Occipital lobe (tissue), 2 donors: ENCODE results near the gene JAK2. TPM values are rescaled to one million over a fixed set of nuclear protein-coding genes. Genes with fewer than 3 reads are reported as not detected.
"Not testable (repeated sequence)": the region's sequence is repeated elsewhere in the genome, so short reads cannot be mapped to it uniquely, and the experiment has no call there.

Experiments
- DNase-seq: peaks from one replicate; lab custom pipeline; 2025; lab: John Stamatoyannopoulos, UW
- total RNA-seq: library from RNA; depleted of rRNA; stranded (reverse); fragments of >200 nt; gene quantifications from one replicate; pipeline ENCODE4 v1.2.3, GENCODE V29; 2014

JAK2 gene
- total RNA-seq, 1 donor from 2014 or later: 40.1 TPM

DNA sequence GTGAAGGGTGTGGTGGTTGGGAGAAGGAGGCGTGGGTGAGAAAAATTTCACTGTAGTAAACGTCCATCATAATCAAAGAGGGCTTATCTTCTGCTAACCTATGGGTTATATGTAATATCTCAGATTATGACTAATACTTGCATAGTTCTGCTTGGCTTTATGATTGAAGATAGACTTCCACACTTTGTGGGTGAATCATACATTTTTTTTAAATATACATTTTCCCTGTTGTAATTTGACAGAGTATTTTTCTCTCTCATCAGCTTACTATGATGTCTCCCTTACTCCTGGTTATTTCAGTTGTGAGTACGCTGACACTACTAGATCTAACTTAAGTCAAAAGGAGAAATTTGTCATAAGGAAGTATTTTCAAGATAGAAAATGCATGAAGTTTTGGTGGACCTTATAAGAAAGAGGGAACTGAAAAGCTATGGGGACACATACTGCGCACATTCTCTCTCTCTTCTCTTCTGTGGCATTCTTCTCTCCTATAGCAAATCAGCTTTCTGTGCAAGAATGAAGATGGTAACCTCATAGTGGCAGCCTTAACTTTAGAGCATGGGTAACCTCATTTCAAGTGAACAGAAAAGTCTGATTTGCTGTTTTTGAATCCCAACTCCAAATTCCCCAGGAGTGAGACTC is 4.9 kb upstream of the JAK2 start:
- no peak for DNase-seq

DNA sequence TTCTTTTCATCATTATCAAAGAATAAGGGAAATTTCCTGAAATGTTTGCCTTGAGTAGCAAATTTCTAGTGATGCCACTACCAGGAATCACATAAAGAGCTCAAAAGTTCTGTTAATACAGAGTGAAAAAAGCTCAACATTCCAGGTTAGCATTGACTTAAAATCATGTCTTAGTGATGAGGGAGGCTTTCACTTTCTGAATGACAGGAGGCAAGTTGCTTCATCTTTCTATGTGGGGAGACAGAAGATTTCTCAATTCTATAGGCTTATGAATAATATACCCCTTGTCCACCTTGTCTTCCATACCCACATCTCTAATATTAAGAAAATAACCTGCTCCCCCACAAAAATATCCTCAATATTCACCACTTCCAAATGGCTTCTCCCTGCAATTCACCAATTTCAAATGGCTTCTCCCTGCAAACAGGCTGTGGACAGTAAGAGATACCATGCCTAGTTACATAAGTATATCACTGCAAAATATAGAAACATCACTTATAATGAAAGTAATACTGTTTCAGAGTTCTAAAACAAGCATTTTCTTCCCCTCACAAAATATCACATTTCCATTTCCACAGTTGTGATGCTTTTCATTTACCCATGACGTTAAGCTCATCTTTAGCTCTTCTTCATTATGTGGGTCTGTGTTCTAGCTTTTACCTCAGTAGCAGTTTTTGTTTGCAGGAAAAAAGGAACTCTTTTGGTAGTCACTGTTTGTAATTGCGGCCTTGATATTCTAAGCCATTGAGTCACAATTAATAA is 2.2 kb upstream of the JAK2 start:
- DNase-seq: no peak

DNA sequence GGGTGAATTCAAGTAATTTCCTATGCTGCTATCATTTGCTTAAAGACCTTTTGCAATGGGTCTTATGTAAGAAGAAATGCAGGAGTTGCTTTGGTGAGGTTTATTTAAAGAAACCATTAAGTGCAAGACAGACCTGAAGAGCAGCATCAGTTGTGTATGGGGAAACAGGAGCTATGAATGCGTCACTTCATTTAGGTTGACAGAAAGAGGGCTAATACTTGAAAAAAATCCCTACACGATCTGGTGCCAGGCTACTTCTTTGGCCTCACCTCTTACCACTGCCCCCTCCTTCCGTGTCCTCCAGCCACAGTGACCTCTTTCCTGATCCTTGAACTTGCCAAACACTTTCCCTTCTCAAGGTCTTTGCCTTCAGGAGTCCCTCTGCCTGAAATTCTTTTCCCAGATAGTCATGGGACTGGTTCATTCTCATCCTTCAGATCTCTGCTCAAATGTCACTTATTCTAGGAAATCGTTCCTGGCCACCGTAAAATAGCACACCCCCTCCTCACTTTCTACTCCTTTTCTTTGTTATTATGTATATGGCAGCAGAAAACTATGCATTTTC is 1.4 kb upstream of the JAK2 start:
- DNase-seq: no peak

- DNase-seq: no peak
Observed at GRCh38 chr9:4984171-4984620, 876 bp upstream of the JAK2 start.

DNA sequence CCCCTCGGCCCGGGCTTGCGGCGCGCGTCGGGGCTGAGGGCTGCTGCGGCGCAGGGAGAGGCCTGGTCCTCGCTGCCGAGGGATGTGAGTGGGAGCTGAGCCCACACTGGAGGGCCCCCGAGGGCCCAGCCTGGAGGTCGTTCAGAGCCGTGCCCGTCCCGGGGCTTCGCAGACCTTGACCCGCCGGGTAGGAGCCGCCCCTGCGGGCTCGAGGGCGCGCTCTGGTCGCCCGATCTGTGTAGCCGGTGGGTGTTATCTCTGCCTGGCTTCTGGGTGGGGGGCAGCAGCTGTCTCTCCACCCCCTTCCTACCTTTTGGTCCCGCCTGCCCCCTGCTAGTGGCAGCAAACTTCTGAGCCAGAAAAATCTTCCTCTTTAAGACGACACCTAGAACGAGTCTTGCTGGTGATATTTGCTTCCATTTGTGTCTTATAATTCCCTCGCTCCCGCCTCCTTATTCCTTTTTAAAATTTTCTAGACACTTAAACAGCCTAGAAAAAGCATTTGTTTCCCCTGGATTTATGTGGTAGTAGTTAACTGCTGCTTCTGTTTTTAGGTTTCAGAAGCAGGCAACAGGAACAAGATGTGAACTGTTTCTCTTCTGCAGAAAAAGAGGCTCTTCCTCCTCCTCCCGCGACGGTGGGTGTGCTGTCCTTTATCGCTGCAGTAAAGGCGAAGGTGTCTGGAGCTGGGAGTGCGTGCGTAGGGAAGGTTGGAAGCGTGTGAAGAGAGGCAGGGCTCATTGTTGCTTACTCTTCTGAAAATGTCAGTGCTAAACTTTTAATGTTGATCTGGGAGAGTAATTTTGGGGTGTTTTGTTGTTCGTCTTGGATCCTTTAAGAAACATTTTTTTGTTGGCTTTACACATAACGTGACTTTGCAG is 554 bp downstream of the JAK2 start:
- DNase-seq: no peak

GRCh38 chr9:4986296-4986695 is 1.2 kb downstream of the JAK2 start:
- DNase-seq: no peak

GRCh38 chr9:4986783-4987182 is 1.7 kb downstream of the JAK2 start:
- no peak for DNase-seq

- DNase-seq: no peak
Observed at GRCh38 chr9:4987961-4988421, 2.9 kb downstream of the JAK2 start.

- no peak for DNase-seq
Observed at GRCh38 chr9:4992872-4993271, 7.8 kb downstream of the JAK2 start.

- no peak for DNase-seq
Observed at GRCh38 chr9:4994166-4994890, 9.3 kb downstream of the JAK2 start.

DNA sequence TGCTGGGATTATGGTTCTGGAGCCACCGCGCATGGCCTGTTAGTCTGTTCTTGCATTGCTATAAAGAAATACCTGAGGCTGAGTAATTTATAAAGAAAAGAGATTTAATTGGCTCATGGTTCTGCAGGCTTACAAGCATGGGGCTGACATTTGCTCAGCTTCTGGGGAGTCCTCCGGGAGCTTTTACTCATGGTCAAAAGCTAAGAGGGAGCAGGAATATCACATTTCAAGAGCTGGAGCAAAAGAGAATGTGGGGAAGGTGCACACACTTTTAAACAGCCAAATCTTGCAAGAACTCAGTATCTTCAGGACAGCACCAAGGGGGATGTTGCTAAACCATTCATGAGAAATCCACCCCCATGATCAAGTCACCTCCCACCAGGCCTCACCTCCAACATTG is 12.1 kb downstream of the JAK2 start:
- DNase-seq: no peak

GRCh38 chr9:4997631-4998030 is 12.6 kb downstream of the JAK2 start:
- DNase-seq: no peak

- DNase-seq: no peak
Observed at GRCh38 chr9:5002811-5003210, 17.7 kb downstream of the JAK2 start.

DNA sequence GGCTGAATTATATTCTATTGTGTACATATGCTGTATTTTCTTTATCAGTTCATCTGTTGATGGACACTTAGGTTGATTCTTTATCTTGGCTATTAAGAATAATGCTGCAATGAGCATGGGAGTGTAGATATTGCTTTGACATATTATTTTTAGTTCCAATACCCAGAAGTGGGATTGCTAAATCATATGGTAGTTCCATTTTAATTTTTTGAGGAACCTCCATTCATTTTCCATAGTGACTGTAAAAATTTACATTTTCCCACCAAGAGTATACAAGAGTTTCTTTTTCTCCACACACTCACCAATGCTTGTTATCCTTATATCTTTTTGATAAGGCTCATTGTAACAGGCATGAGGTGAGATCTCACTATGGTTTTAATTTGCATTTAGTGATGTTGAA is 19.4 kb downstream of the JAK2 start:
- DNase-seq: no peak

- DNase-seq: no peak
Observed at GRCh38 chr9:5008202-5008601, 23.1 kb downstream of the JAK2 start.

- DNase-seq: no peak
Observed at GRCh38 chr9:5013374-5013773, 28.3 kb downstream of the JAK2 start.

DNA sequence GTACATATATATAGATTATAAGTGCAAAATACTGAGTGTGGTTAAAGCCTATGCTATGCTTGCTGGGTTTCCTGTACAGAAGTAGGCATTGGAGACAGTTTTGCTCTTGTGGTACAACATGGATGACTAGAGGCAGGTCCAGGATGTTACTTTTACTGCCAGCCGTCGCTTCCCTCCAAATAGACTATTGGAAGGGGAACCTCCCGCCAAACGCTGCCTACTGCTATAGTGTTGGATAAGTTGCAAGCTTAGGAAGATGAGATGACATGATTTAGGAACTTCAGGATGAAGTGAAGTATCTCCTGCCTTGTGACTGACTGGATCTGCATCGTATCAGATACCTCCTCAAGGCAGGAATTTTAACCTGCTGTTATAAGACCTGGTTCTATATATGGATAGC is 30.9 kb downstream of the JAK2 start:
- DNase-seq: no peak

DNA sequence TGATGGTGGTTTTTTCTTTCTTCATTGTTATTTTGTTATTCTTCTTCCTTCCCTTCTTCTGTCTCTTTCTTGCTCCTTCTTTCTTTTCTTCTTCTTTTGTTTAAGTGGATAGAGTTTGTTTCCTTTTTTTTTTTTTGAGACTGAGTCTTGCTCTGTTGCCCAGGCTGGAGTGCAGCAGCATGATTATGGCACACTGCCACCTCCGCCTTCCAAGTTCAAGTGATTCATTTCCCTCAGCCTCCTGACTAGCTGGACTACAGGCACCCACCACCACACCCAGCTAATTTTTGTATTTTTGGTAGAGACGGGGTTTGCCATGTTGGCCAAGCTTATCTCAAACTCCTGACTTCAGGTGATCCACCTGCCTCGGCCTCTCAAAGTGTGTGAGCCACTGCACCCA is 40.3 kb downstream of the JAK2 start:
- DNase-seq: no peak

- not testable (repeated sequence) for DNase-seq
Observed at GRCh38 chr9:5031941-5032340, 46.9 kb downstream of the JAK2 start.

GRCh38 chr9:5040730-5041389 is 55.8 kb downstream of the JAK2 start:
- DNase-seq: no peak
